Naive thymus-derived CD8-positive, alpha-beta T cell (primary cell): ENCODE data around the gene CIB4. TPM values are rescaled to one million over a fixed set of nuclear protein-coding genes. Genes with fewer than 3 reads are reported as not detected.

Experiments used
- ATAC-seq, 2 donors: fragments of 150-1000 bp; cut with Tn5 transposase in 1 of 2; sonication (Bioruptor Pico), chemical (Tn5 transposase) in 1 of 2; 1 replicate in 1 of 2; 2 replicates in 1 of 2; pipeline ENCODE4 v1.10.0; 2021; ENCODE audit warnings: mild to moderate bottlenecking in 2 of 2, moderate library complexity in 2 of 2
- POLR2A ChIA-PET: fragments of 350-600 bp; sonication (Branson Sonifier 250); formaldehyde crosslinking; loops from one replicate; lab custom pipeline; 2021; ENCODE audit warnings: antibody characterized with exemption; lab: Charles Lee
- DNase-seq, 10 donors: peaks; one replicate each; pipeline versions ENCODE4 v3.0.0 to v3.0.0-alpha.2; 2020 to 2022
- H3K27ac Mint-ChIP-seq, 10 donors: one replicate each; pipeline ENCODE4 v1.8.0; 2020 to 2022; ENCODE audit warnings: mild to moderate bottlenecking in 10 of 10, mixed read lengths in 10 of 10, moderate library complexity in 4 of 10, inconsistent platforms in 1 of 10
- H3K27me3 Mint-ChIP-seq, 5 donors: one replicate each; pipeline ENCODE4 v1.8.0; 2021 to 2022; ENCODE audit warnings: mixed read lengths in 5 of 5
- H3K36me3 Mint-ChIP-seq, 3 donors: one replicate each; pipeline ENCODE4 v1.8.0; 2020 to 2022; ENCODE audit warnings: mixed read lengths in 3 of 3, mild to moderate bottlenecking in 2 of 3, inconsistent platforms in 1 of 3
- H3K4me1 Mint-ChIP-seq, 4 donors: one replicate each; pipeline ENCODE4 v1.8.0; 2021 to 2022; ENCODE audit warnings: mixed read lengths in 4 of 4
- H3K4me3 Mint-ChIP-seq, 10 donors: one replicate each; pipeline ENCODE4 v1.8.0; 2020 to 2022; ENCODE audit warnings: mild to moderate bottlenecking in 10 of 10, mixed read lengths in 10 of 10, moderate library complexity in 6 of 10, inconsistent platforms in 1 of 10
- H3K9me3 Mint-ChIP-seq, 9 donors: one replicate each; pipeline ENCODE4 v1.8.0; 2020 to 2022; ENCODE audit warnings: mixed read lengths in 9 of 9, mild to moderate bottlenecking in 3 of 9, inconsistent platforms in 1 of 9, moderate library complexity in 1 of 9
- polyA plus RNA-seq, 3 donors: library from polyadenylated mRNA; unstranded; fragments of 300-500 nt; fragmentation: Illumina TruSeq; gene quantifications; one replicate each; pipeline ENCODE4 v1.2.3, GENCODE V29; 2021
- total RNA-seq, 8 experiments: library from RNA in 2 of 8; stranded (reverse) in 2 of 8; gene quantifications; one replicate each; pipeline ENCODE4 v1.2.3 and lab custom pipeline; 2021 to 2026

The CIB4 gene
- total and polyA plus RNA-seq, 5 experiments from 2014 or later, result not detected

DNA sequence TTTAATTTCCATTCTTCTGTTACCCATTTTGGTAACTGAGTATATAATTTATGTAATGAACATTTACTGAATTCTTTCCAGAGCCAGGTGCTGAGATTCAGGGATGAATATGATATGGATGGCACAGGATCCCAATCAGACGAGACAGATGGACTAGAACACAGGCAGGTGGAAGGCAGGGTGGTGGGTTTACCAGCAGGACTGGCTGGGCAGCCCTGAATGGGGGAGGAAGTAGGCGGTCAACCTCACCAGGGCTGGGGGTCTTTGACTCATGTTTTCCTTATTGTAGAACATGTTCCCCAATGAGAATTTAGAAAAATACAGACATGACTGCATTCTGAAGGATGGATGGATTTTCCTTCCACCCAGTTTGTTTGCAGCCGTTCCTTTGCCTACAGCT lies 80.3 kb downstream of the CIB4 start:
- peaks cover 0 to 10% (median 8%) of the 10 kb centered on the region in 4 donors for H3K4me1 Mint-ChIP-seq
- H3K27ac Mint-ChIP-seq, result no peak overlapping the region
- peak overlapping the region in 4 of 10 donors; percentile 7 to 29 (median 23) for H3K4me3 Mint-ChIP-seq
- H3K36me3 Mint-ChIP-seq, result peaks cover 0 to 2% (median 0%) of the 10 kb centered on the region in 3 donors
- H3K9me3 Mint-ChIP-seq, result no peaks in the 10 kb centered on the region
- POLR2A ChIA-PET, result no interaction called here
- DNase-seq (peak in 1 of 10 donors; percentile 26), ATAC-seq (no peak)
- peaks cover 28 to 96% (median 50%) of the 10 kb centered on the region in 5 donors for H3K27me3 Mint-ChIP-seq

DNA sequence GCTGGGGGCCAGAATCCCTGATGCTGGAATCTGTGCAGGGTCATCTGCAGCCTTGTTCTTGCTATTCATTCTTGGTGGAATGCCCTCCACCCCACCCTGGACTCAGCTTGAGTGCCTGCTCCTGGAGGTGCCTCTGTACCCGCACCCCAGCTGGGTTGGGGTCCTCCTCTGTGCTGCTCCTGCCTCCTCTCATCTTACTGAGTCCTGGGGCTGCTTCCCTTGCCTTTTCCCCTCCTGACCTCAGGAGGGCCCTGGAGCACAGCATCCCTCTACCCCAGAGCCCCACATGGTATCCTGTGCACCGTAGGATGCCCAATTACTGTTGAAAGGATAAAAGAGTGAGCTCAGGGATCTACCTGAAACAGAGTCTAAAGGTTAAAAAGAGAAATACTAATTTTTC lies 81.6 kb downstream of the CIB4 start:
- peaks cover 26 to 88% (median 49%) of the 10 kb centered on the region in 5 donors for H3K27me3 Mint-ChIP-seq

DNA sequence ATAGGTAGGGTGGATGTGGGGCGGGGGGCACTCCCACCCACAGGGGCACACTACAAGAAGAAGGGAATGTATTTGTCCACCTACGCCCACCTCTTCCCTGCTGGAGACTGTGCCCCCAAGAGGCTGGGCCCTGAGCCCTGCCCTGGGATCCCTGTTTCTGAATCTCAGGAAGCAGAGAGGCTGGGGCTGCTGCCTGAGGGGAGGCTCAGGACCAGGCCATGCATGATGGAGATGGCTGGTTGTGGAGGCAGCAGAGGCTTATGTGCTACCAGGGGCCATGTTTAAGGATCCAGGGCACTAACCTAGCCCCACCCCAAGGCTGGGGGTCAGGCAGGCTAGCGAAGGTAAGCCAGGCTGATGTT lies 82.1 kb downstream of the CIB4 start:
- no peak overlapping the region for H3K4me3 Mint-ChIP-seq
- H3K27me3 Mint-ChIP-seq, result peaks cover 29 to 83% (median 44%) of the 10 kb centered on the region in 5 donors
- ATAC-seq (no peak), DNase-seq (peak in 1 of 10 donors; percentile 36)
- H3K9me3 Mint-ChIP-seq, result no peaks in the 10 kb centered on the region
- H3K36me3 Mint-ChIP-seq, result peaks cover 0 to 2% (median 0%) of the 10 kb centered on the region in 3 donors
- POLR2A ChIA-PET, result no interaction called here
- H3K4me1 Mint-ChIP-seq, result peaks cover 0 to 10% (median 8%) of the 10 kb centered on the region in 4 donors
- no peak overlapping the region for H3K27ac Mint-ChIP-seq

More for the DNA sequence above, 81.6 kb downstream of the CIB4 start:
- H3K36me3 Mint-ChIP-seq, result peaks cover 0 to 2% (median 0%) of the 10 kb centered on the region in 3 donors
- no peak overlapping the region for H3K4me3 Mint-ChIP-seq
- H3K9me3 Mint-ChIP-seq, result no peaks in the 10 kb centered on the region
- H3K27ac Mint-ChIP-seq, result no peak overlapping the region
- POLR2A ChIA-PET, result no interaction called here
- ATAC-seq, result no peak
- H3K4me1 Mint-ChIP-seq, result peaks cover 0 to 10% (median 8%) of the 10 kb centered on the region in 4 donors
- DNase-seq, result peak in 1 of 10 donors; percentile 45

DNA sequence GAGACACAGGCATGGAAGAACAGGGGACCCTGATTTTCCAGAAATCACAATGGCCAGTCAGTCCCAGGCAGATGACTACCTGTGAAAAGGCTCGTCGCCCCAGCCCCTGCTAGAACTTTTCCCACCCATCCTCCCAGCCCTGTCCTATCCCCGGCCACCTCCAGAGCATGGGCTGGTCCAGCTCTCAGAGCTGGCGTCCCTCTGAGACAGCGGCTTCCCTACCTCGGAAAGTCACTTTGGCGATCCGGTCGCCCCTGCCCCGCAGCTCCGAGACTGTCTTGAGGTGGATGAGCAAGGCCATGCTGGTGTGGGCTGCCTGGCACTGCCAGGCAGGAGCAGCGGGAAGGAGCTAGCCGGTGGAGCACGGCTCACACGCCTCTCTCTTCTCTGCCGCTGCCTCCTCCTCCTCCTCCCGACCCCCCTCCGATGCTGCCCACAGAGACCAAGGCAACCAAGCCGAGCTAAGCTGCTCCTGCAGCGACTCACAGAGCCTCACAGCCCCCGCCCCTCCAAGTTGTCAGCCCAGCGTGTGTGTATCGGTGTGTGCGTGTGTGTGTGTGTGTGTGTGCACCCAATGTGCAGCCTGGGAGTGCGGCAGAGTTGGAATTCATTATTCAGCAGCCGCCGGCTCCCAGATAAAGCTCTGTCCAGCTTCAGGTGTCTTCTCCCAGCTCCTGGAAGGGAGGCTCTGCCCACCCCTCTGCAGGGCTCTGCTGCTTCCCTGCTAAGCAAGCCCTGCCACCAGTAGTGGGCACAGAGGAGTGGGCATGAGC lies 82.7 kb downstream of the CIB4 start:
- POLR2A ChIA-PET, result no interaction called here
- Mint-ChIP-seq H3K27ac (no peak overlapping the region), H3K27me3 (peaks cover 29 to 77% (median 43%) of the 10 kb centered on the region in 5 donors), H3K4me1 (peaks cover 0 to 10% (median 8%) of the 10 kb centered on the region in 4 donors), H3K4me3 (no peak overlapping the region), H3K9me3 (no peaks in the 10 kb centered on the region), H3K36me3 (peaks cover 0 to 2% (median 0%) of the 10 kb centered on the region in 3 donors)
- no peak for DNase-seq
- ATAC-seq, result no peak

DNA sequence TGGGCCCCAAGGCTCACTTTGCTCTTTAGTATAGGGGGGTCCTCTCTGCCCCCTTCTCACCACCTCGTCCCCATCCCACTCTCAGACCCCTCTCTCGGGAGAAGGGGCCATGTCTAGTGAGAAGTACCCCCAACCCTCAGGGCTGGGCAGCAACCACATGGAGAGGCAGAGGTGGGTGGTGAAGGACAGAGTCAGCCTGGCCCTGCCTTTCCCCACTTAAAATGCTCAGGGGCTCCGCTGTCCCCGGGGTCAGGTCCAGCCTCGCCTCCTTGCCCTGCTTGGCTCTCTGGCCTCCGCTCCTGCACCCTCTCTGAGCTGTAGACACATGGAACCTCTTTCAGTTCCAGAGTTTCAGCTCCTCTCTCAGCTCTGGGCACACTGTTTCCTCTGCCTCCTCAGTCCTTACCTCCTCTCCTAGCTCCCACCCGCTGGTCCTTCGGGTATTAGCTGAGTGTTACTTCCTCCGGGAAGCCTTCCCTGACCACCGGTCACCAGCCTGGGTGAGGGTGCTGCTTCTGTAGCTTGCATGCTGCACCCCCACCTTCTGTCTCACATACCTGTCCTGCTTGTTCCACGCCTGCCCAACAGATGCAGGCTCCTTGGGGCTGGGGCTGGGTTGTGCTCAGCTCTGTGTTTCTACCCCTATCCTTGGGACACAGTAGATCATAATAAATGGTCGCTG lies 83.8 kb downstream of the CIB4 start:
- peaks cover 25 to 72% (median 40%) of the 10 kb centered on the region in 5 donors for H3K27me3 Mint-ChIP-seq
- ATAC-seq (no peak), DNase-seq (peak in 1 of 10 donors; percentile 55)
- peaks cover 0 to 2% (median 0%) of the 10 kb centered on the region in 3 donors for H3K36me3 Mint-ChIP-seq
- H3K9me3 Mint-ChIP-seq, result no peaks in the 10 kb centered on the region
- no peak overlapping the region for H3K4me3 Mint-ChIP-seq
- POLR2A ChIA-PET, result no interaction called here
- no peak overlapping the region for H3K27ac Mint-ChIP-seq
- H3K4me1 Mint-ChIP-seq, result peaks cover 0 to 6% (median 4%) of the 10 kb centered on the region in 4 donors

DNA sequence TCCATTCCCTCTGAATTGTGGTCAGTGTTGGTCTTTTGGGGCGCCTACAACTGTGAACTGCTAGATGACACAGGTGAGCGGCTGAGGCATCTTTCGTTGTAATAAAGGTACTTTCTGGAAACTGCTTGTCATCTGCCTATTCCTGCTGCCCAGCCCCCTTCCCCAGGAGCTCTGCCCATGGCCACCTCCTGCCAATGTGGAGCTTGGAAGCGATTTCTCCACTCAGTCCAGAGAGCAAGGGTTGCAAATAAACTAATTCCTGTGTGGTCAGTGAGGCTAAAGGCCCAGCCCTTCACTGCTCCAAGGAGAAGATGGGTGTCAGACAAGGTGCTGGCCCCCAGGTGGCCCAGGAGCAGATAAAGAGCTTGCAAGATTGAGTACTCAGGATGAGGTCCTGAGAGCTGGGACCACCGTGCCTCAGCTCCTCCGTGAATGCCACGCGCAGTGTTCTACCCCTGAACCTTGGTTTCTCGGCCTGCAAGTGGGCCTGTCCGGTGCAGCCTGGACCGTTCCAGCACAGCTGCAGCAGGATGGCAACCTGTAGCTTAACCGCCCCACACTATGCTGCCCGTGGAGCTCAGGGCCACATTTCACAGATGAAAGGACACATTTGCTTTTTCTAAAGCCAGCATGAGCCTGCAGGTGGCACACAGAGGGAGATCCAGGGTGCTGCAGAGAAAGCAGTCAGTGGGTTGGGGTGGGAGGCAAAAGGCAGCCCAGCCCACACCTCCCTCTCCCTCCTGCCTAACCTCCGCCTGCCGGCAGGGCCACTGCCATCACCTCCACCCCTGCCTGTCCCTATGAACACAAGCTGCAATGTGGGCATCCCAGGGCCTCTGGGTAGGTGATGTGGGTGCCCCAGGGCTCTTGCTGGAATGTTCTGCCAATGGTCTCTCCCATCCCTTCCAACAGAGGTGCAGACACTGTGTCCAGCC lies 84.6 kb downstream of the CIB4 start:
- H3K36me3 Mint-ChIP-seq, result peaks cover 0 to 2% (median 0%) of the 10 kb centered on the region in 3 donors
- H3K4me1 Mint-ChIP-seq, result peaks cover 0 to 3% (median under 1%) of the 10 kb centered on the region in 4 donors
- H3K9me3 Mint-ChIP-seq, result no peaks in the 10 kb centered on the region
- H3K27ac Mint-ChIP-seq, result no peak overlapping the region
- DNase-seq, result peak in 1 of 10 donors; percentile 40
- ATAC-seq, result no peak
- peaks cover 22 to 69% (median 37%) of the 10 kb centered on the region in 5 donors for H3K27me3 Mint-ChIP-seq
- H3K4me3 Mint-ChIP-seq, result no peak overlapping the region
- POLR2A ChIA-PET, result no interaction called here

DNA sequence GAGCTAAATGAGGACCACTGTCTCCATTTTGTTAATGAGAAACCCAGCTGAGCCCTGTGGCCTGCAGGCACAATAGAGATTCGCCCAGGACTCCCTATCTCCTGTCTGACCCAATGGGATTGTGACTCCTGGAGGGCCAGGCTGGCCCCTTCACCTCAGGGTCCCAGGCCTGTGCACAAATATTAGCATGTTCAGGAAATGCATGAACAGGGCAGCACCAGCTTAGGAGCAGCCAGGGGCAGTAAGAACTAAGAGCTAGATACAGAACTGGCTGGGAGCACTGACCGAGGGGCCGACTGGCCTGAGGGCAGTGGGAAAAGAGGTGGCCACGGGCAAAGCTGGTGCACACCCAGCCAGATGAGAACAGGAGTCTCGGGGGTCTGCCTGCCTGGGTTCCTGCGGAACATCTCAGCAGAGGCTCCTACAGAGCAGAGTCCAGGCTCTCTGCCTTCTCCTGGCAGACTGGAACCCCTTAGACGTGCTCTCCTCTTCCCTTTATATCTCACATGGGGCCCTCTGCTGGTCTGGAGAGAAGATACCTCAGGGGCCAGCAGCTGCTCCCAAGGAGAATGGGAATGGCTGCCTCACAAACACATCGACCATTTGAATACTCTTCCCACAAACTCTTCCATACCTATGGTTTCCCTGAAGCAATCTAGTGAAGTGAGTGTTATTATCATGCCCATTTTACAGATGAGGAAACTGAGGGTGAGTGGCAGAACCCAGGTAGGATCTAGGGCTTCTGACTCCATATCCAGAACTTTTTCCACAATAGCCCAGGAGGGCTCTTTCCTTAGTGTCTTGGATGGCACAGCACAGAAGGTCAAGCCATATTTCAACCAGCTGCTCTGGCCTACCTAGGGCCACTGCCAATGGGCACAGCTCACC lies 85.7 kb downstream of the CIB4 start:
- peaks cover 0 to 3% (median 0%) of the 10 kb centered on the region in 4 donors for H3K4me1 Mint-ChIP-seq
- no peaks in the 10 kb centered on the region for H3K36me3 Mint-ChIP-seq
- no peak overlapping the region for H3K27ac Mint-ChIP-seq
- H3K27me3 Mint-ChIP-seq, result peaks cover 21 to 68% (median 34%) of the 10 kb centered on the region in 5 donors
- no peaks in the 10 kb centered on the region for H3K9me3 Mint-ChIP-seq
- no peak overlapping the region for H3K4me3 Mint-ChIP-seq
- ATAC-seq (no peak), DNase-seq (peak in 1 of 10 donors; percentile 22)
- POLR2A ChIA-PET, result no interaction called here

DNA sequence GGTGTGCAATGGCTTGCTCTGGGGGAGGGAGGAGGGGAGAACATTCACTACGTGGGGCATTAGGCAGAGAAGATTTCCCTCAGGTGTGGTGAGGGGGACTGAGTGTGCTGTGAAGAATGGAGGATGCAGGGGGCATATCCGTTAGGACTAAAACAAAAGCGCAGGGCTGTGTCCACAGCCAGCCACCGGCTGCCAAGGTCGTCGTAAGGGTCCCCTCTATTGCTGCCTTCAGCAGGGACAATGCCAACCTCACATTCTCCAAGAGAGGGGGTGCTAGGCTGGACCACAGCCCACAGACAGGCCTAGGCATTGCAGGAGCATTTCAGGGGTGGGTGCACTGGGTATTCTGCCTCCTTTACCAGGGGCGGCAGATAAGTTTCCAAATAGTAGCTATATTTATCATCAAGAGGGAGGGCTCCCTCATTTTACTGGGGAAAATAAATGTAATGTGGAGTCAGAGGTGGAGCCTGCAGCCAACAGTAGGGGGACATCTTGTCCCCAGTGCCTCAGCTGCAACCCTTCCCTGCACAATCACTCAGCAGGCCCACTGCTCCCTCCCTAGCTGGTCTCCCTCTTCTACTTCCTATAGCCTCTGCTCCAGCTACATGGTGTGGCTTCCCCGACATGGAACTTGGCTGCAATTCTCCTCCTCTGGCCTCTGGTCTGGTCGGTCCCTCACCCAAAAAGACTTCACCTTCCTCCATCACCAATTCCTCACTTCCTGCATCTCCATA lies 88.4 kb downstream of the CIB4 start:
- Mint-ChIP-seq H3K4me3 (no peak overlapping the region), H3K27me3 (peaks cover 15 to 46% (median 19%) of the 10 kb centered on the region in 5 donors), H3K36me3 (no peaks in the 10 kb centered on the region), H3K9me3 (no peaks in the 10 kb centered on the region), H3K27ac (no peak overlapping the region), H3K4me1 (peaks cover 0 to 3% (median 0%) of the 10 kb centered on the region in 4 donors)
- DNase-seq (no peak), ATAC-seq (no peak)
- POLR2A ChIA-PET, result no interaction called here

DNA sequence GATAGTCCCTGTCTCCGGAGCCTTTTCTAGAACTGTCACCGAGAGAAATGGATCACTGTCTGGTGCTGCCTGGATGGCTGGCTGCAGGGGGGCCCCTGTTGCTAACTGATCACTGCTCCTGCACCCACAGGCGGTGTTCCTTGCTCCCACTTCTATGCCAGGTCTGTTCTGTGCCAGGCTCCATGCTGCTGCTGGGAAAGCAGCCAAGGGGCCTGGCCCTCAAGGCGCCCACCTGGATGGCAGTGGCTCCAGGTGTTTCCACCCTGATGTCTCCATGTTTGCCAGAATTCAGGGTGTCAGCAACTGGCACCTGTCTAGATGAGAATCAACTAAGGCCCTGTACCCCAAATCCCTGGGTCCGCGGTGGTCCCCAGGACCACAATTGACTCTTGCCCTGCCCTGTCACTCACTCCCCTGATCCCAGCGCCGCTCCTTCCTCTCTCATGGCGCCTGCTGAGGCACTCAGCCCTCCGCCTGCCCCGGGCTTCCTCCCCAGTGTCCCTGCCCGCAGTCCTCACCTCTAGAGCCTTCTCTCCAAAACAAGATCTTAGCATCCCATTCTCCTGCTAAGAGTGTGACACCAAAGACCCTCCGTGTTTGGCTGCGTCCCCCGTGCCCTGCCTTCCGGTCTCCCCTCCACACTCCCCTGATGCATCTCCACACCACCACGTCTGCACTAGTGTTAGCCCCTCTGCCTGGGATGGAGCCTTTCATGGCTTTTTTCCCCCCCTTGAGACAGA lies 90.7 kb downstream of the CIB4 start:
- POLR2A ChIA-PET, result no interaction called here
- H3K9me3 Mint-ChIP-seq, result no peaks in the 10 kb centered on the region
- no peaks in the 10 kb centered on the region for H3K36me3 Mint-ChIP-seq
- H3K27ac Mint-ChIP-seq, result peak overlapping the region in 1 of 10 donors; percentile 31
- DNase-seq (peak in 1 of 10 donors; percentile 14), ATAC-seq (no peak)
- H3K27me3 Mint-ChIP-seq, result peaks cover 8 to 30% (median 12%) of the 10 kb centered on the region in 5 donors
- H3K4me1 Mint-ChIP-seq, result no peaks in the 10 kb centered on the region
- no peak overlapping the region for H3K4me3 Mint-ChIP-seq

DNA sequence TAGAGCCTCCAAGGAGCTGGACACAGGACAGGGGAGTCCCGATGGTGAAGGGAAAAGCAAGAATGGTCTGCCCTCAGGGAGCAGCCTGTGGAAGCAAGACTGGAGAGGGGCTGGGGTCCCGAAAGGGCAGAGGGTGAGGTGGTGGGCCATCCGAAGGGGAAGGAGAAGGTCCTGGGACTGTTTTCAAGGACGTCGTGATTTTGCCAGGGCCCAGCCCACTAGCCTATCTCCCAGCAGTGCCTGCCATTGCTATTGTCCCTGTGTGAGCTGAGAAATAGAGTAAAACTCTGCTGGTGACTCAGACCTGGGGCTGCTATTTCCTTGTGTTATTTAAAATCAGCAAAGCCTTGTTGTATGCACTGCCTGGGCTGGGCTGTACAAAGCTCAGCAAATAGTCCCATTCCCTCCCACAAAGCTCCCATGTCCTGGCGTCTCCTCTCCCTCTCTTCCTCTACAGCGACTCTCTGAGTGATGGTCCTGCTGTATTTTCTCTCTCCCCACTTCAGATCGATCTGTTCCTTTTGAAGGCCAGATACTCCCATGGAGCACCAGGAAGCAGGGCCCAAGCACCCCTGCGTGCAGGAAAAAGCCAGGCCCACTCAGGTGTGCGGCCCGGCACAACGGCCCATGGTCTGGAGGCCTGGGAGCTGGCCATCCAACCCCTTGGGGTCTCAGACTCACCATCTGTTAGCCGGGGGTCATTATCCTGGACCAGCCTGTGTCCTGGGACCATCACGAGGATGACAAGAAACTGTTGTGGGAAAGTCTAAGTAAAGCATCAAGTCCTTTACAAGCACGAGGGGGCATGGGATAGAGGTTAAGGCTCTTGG lies 98.3 kb downstream of the CIB4 start:
- no peak for ATAC-seq

More for the DNA sequence above, 98.3 kb downstream of the CIB4 start:
- Mint-ChIP-seq H3K27ac (peak overlapping the region in 2 of 10 donors; percentile 25 to 60), H3K9me3 (no peaks in the 10 kb centered on the region), H3K4me1 (no peaks in the 10 kb centered on the region), H3K4me3 (no peak overlapping the region), H3K36me3 (no peaks in the 10 kb centered on the region), H3K27me3 (peaks cover 0 to 4% (median 0%) of the 10 kb centered on the region in 5 donors)
- POLR2A ChIA-PET, result no interaction called here
- peak in 1 of 10 donors; percentile 26 for DNase-seq
